ENCODE data around the gene COQ8A. TPM values are rescaled to one million over a fixed set of nuclear protein-coding genes. Genes with fewer than 3 reads are reported as not detected.

COQ8A gene
- total RNA-seq, 3 donors from 2014 or later, result 51.8 to 307 (median 60.6) TPM

- TF ChIP-seq POLR2A (IDR thresholded peaks at IDR 0.05) (no peak), POLR2AphosphoS5 (IDR thresholded peaks at IDR 0.05) (no peak)
- TF ChIP-seq, protein P1, sequence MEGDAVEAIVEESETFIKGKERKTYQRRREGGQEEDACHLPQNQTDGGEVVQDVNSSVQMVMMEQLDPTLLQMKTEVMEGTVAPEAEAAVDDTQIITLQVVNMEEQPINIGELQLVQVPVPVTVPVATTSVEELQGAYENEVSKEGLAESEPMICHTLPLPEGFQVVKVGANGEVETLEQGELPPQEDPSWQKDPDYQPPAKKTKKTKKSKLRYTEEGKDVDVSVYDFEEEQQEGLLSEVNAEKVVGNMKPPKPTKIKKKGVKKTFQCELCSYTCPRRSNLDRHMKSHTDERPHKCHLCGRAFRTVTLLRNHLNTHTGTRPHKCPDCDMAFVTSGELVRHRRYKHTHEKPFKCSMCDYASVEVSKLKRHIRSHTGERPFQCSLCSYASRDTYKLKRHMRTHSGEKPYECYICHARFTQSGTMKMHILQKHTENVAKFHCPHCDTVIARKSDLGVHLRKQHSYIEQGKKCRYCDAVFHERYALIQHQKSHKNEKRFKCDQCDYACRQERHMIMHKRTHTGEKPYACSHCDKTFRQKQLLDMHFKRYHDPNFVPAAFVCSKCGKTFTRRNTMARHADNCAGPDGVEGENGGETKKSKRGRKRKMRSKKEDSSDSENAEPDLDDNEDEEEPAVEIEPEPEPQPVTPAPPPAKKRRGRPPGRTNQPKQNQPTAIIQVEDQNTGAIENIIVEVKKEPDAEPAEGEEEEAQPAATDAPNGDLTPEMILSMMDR (IDR thresholded peaks at IDR 0.05), result no peak
- no peaks in the 10 kb centered on the region for H3K9me3 ChIP-seq
- H3K27ac ChIP-seq, result peak overlapping the region in 1 of 2 donors; percentile 2
- no peaks in the 10 kb centered on the region for H3K4me1 ChIP-seq
- no peaks in the 10 kb centered on the region for H3K36me3 ChIP-seq
- intact Hi-C loops (cut with DNase I; ENCODE audit: low total_unique reads), result no loop called here
- no peak for DNase-seq (ENCODE audit: low spot score in 2 of 2)
- H3K4me3 ChIP-seq, result no peak overlapping the region
- H3K27me3 ChIP-seq, result no peaks in the 10 kb centered on the region
Measured at GRCh38 chr1:226981838-226982237, 41.7 kb downstream of the COQ8A start.

DNA sequence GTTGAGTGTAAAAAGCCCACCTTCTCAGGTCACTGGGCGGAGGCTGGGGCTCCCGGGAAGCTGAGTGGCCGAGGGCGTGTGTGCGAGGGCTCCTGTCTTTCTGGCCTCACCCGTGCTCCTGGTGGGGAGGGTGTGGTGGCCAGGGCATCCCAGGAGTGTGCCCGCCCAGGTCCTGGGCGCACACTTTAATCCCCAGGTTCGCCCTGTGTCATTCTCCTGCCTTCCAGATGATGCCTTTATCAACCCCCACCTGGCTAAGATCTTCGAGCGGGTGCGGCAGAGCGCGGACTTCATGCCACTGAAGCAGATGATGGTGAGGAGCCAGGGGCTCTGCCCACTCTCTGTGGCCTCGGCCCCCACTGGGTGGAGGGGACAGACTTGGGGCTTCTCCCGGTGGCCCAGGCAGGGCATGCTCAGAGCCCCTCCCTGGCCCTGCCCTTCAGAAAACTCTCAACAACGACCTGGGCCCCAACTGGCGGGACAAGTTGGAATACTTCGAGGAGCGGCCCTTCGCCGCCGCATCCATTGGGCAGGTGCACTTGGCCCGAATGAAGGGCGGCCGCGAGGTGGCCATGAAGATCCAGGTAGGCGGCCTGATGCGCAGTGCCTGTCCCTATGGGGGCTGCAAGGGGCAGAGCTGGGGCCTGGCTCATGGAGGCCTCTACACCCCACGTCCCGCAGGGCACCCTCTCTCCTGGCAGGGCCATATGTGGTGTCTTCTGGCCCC is 42.5 kb downstream of the COQ8A start:
- Histone ChIP-seq H3K36me3 (no peaks in the 10 kb centered on the region), H3K4me3 (no peak overlapping the region), H3K27me3 (no peaks in the 10 kb centered on the region), H3K4me1 (peaks cover 0 to 2% of the 10 kb centered on the region in 2 donors), H3K9me3 (no peaks in the 10 kb centered on the region), H3K27ac (peak overlapping the region in 1 of 2 donors; percentile 55)
- intact Hi-C loops (cut with DNase I; ENCODE audit: low total_unique reads), result no loop called here
- peak in 1 of 2 donors; percentile 15 for DNase-seq (ENCODE audit: low spot score in 2 of 2)
- TF ChIP-seq POLR2A (IDR thresholded peaks at IDR 0.05) (no peak), POLR2AphosphoS5 (IDR thresholded peaks at IDR 0.05) (no peak)
- TF ChIP-seq, protein P1 (IDR thresholded peaks at IDR 0.05), result no peak

DNA sequence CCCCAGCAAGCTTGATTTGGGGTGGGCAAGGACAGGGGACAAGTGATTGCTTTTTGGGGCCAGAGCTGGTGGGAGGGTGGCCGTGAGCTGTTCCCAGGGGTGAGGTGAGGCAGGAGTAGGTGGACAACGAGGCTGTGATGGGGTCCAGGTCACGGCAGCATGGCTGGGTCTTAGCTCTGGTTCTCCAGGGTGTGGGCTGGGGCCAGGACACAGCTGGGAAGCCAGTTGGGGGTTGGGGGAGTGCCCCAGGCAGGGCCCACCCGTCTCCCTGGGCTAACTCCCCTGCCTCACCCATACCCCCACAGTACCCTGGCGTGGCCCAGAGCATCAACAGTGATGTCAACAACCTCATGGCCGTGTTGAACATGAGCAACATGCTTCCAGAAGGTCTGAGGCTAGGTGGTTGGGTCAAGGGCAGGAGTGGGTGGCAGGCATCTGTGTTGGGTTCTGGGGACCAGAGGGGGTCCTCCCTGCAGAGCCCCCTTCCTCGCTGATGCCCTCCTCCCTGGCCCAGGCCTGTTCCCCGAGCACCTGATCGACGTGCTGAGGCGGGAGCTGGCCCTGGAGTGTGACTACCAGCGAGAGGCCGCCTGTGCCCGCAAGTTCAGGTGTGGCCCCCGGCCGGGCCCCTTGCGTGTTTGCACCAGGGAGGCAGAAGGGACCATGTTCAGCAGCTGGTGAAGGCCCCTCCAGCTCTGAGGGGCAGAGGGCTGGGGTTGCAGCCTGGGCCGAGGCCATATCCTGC is 43.3 kb downstream of the COQ8A start:
- peak in 1 of 2 donors; percentile 11 for DNase-seq (ENCODE audit: low spot score in 2 of 2)
- intact Hi-C loops (cut with DNase I; ENCODE audit: low total_unique reads), result no loop called here
- Histone ChIP-seq H3K9me3 (no peaks in the 10 kb centered on the region), H3K27ac (peak overlapping the region in 1 of 2 donors; percentile 55), H3K27me3 (no peaks in the 10 kb centered on the region), H3K4me1 (peaks cover 0 to 8% of the 10 kb centered on the region in 2 donors), H3K36me3 (no peaks in the 10 kb centered on the region), H3K4me3 (no peak overlapping the region)
- no peak for TF ChIP-seq POLR2AphosphoS5 (IDR thresholded peaks at IDR 0.05)
- TF ChIP-seq, protein P1 (IDR thresholded peaks at IDR 0.05), result no peak
- no peak for TF ChIP-seq POLR2A (IDR thresholded peaks at IDR 0.05)

GRCh38 chr1:226983992-226984364 is 43.9 kb downstream of the COQ8A start:
- no peaks in the 10 kb centered on the region for H3K27me3 ChIP-seq
- H3K4me1 ChIP-seq, result peaks cover 0 to 8% of the 10 kb centered on the region in 2 donors
- intact Hi-C loops (cut with DNase I; ENCODE audit: low total_unique reads), result no loop called here
- TF ChIP-seq POLR2AphosphoS5 (IDR thresholded peaks at IDR 0.05) (no peak), POLR2A (IDR thresholded peaks at IDR 0.05) (no peak)
- TF ChIP-seq, protein P1 (IDR thresholded peaks at IDR 0.05), result no peak
- H3K36me3 ChIP-seq, result no peaks in the 10 kb centered on the region
- H3K4me3 ChIP-seq, result no peak overlapping the region
- H3K9me3 ChIP-seq, result no peaks in the 10 kb centered on the region
- peak in 1 of 2 donors; percentile 11 for DNase-seq (ENCODE audit: low spot score in 2 of 2)
- peak overlapping the region in 1 of 2 donors; percentile 21 for H3K27ac ChIP-seq
